Thymus (tissue), 11 donors: ENCODE data around the gene ACAP3. TPM values are rescaled to one million over a fixed set of nuclear protein-coding genes. Genes with fewer than 3 reads are reported as not detected.

Experiments
- DNase-seq, 9 donors: peaks; one replicate each; pipeline ENCODE4 v3.0.0-alpha.2; 2013; ENCODE audit warnings: low spot score in 9 of 9, low read depth in 6 of 9, missing footprints in 1 of 9
- H3K27ac ChIP-seq, 2 donors: one replicate each; pipeline ENCODE4 v1.5.1; 2013; ENCODE audit warnings: control low read depth in 1 of 2, low read depth in 1 of 2, low read length in 1 of 2, mild to moderate bottlenecking in 1 of 2, moderate library complexity in 1 of 2
- H3K27me3 ChIP-seq, 2 donors: one replicate each; pipeline ENCODE4 v1.5.1; 2013; ENCODE audit warnings: low read length in 1 of 2; ENCODE audit not compliant: control insufficient read depth in 2 of 2, insufficient read depth in 1 of 2
- H3K36me3 ChIP-seq, 2 donors: one replicate each; pipeline ENCODE4 v1.5.1; 2013; ENCODE audit warnings: low read length in 1 of 2, mild to moderate bottlenecking in 1 of 2, moderate library complexity in 1 of 2; ENCODE audit not compliant: control insufficient read depth in 2 of 2, insufficient read depth in 2 of 2
- H3K4me1 ChIP-seq, 2 donors: one replicate each; pipeline ENCODE4 v1.5.1; 2013; ENCODE audit warnings: low read length in 2 of 2; ENCODE audit not compliant: control insufficient read depth in 2 of 2, insufficient read depth in 2 of 2
- H3K4me3 ChIP-seq, 2 donors: one replicate each; pipeline ENCODE4 v1.5.1; 2013; ENCODE audit warnings: low read length in 2 of 2, control low read depth in 1 of 2, mild to moderate bottlenecking in 1 of 2
- H3K9me3 ChIP-seq, 2 donors: one replicate each; pipeline ENCODE4 v1.5.1; 2013; ENCODE audit warnings: low read length in 1 of 2, mild to moderate bottlenecking in 1 of 2; ENCODE audit not compliant: control insufficient read depth in 2 of 2, insufficient read depth in 1 of 2
- WGBS: extraction: QIAGEN DNeasy Blood & Tissue Kit; methylation state at CpG from one replicate; pipeline ENCODE4 v1.1.7; 2013; 5-methylcytosine and 5-hydroxymethylcytosine counted together
- polyA plus RNA-seq: library from polyadenylated mRNA; stranded (reverse); fragments of 200-250 nt; gene quantifications from one replicate; pipeline ENCODE4 v1.2.3, GENCODE V29; 2013
- total RNA-seq: library from RNA; stranded (reverse); fragments of 120-200 nt; gene quantifications from one replicate; pipeline ENCODE4 v1.2.4, GENCODE V29; 2013
- donor health status: healthy.

ACAP3 gene
- total and polyA plus RNA-seq, 2 donors = 15.5 to 58.8 TPM

DNA sequence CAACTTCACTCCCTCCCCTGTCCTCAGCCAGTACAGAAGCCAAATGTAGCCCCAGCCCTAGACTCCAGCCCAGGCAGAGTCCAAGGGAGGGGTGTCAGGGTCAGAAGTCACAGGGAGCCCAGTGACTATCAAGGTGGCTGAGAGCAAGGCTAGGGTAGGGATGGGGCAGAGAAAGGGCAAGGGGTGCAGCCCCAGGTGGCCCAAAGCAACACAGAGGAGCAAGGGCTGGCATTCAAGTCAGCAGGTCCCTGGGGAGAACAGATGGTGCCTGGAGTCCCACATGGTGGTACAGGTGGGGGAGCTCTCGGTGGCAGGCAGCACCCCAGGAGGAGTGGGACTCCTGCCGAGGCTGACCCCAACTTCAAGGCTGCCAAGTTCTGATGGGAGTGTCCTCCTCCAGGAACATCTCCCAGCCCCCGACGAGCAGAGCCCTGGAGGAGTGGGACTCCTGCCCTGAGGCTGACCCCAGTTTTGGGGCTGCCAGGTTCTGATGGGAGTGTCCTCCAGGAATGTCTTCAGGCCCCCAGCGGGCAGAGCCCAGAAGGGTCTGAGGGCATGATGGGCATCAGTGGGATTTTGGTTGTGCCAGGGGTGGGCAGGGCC lies 45.2 kb upstream of the ACAP3 start:
- Histone ChIP-seq H3K36me3 (no peaks in the 10 kb centered on the region), H3K4me1 (peaks cover 0 to 12% of the 10 kb centered on the region in 2 donors), H3K27me3 (peaks cover 64 to 74% of the 10 kb centered on the region in 2 donors), H3K27ac (no peak overlapping the region), H3K9me3 (peaks cover 0 to 4% of the 10 kb centered on the region in 2 donors), H3K4me3 (no peak overlapping the region)
- DNase-seq = no peak
- 34% methylated on average over 5 of the region's 5 CpGs for WGBS

DNA sequence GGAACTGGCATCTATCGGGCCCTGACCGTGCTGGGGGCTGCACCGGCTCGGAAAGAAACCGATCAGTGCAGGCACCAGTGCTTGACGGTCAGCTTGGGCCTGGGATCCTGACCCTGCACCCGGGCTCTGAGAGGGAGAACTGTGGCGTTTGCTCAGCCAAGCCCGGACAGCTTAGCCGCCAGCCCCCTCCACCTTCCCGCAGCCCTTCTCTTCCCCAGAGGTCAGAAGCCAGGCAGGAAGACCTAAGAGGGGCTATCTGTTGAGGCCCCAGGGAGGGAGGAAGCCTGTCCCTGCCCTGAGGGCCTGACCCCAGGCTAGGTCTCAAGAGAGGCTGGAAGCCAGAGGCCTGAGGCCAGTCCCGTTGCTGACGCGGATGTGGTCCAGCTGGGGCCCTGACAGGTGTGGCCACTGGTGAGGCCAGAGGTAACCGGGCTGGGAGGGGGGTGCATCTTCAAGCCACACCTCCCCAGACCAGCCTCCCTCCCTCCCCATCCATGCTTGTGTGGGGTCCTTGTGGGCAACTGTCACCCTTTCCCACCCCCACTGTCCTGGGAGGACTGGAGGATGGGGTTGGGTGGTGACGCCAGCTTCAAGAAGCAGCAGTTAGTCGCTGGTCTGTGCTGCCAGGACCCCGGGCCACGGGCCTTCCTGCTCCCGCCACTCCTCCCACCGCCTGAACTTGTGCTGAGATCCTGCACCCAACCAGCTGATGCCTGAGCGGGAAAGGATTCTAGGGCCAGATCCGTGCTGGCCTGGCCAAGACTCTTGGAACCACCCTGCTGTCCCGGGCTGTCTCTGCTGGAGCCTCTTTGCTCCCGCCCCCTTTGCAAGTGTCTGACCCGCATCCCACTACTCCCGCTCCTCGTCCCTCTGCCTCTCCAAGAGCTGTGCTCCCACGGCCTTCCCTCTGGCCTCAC lies 44.0 kb upstream of the ACAP3 start:
- Histone ChIP-seq H3K4me3 (no peak overlapping the region), H3K27me3 (peaks cover 54 to 67% of the 10 kb centered on the region in 2 donors), H3K4me1 (peaks cover 0 to 14% of the 10 kb centered on the region in 2 donors), H3K9me3 (peaks cover 0 to 4% of the 10 kb centered on the region in 2 donors), H3K27ac (no peak overlapping the region), H3K36me3 (no peaks in the 10 kb centered on the region)
- 86% methylated on average over 29 of the region's 29 CpGs for WGBS
- DNase-seq = no peak

DNA sequence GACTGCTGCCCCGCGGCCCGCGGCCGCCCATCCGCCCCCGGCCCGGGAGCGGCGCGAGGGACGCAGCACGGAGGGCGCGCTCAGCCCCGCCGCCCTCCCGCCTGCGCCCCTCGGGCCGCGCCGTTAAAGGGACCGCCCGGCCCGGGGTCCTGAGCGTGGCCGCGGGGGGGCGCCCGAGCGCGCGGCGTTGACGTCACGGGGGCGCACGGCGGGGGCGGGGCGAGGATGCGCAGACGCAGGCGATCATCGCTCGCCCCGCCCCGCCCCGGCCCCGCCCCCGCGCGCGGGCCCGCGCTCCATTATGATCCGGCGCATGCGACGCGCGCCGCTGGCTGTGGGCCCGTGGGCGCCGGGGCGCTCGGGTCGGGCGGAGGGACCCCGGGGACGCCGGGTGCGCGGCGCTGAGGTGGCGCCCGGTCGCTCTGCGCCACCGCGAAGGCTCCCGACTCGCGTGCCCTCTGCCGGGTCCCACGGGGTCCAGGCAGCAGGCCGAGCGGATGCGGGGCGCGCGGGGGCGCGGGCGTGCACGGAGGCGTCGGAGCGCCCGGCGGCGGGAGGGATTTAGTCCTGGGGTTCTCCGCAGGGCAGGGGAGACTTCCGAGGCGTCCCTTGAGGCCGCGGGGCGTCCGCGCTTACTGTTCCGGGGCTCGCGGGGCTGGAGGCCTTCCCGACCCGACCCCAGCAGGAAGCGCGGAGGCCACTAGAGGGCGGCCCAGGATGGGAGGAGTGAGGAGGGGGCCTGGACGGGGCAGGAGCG lies 41.7 kb upstream of the ACAP3 start, which contains the start of gene DVL1:
Gene DVL1 (minus strand): TSS at position 163 of the 757 bp plus-strand sequence. CDS start 353 bp downstream, outside the sequence.
- DNase-seq = peak; percentile 34 to 85 (median 61)
- H3K27me3 ChIP-seq = peaks cover 30 to 44% of the 10 kb centered on the region in 2 donors
- H3K27ac ChIP-seq = peak within 1 kb of the TSS; percentile 47 to 91
- peaks cover 0 to 4% of the 10 kb centered on the region in 2 donors for H3K9me3 ChIP-seq
- H3K36me3 ChIP-seq = no peaks in the 10 kb centered on the region
- H3K4me3 ChIP-seq = peak within 1 kb of the TSS; percentile 49 to 92
- WGBS = under 1% methylated on average over 122 of the region's 122 CpGs
- peaks cover 0 to 14% of the 10 kb centered on the region in 2 donors for H3K4me1 ChIP-seq

DNA sequence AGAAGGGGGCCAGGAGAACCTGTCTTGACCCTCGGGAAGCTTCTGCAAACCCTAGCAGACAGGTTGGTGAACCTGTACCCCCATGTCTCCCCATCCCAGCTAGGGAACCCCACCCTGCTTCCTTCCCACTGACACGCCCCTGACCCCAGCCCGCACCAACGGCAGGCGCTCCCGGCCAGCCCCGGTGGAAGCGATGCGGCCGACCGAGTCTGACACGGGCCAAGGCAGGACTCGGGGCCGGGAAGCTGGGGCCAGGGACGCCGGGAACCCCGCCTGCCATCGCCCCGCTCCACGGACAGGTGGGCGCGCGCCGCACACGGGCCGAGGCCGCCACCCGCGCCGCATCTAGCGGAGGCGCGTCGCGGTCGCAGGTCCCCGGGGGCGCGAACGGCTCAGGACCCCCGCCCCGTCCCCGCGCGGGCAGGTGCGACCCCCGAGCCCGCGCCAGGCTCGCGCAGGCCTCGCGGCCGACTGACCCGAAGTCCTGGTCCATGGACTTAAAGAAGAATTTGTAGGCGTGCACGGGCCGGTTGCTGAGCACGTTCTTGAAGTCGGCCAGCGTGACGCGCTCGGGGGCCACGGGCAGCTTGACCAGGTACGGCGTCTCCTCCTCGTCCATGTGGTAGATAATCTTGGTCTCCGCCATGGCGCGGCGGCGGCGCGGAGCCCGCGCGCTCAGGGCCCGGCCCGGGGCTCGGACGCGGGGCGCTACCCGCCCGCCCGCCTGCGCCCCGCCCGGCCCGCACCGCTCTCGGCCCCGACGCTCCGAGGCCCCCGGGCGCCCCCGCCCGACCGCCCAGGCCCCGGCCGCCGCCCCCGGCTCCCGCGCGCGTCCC lies 40.9 kb upstream of the ACAP3 start:
- H3K36me3 ChIP-seq = no peaks in the 10 kb centered on the region
- 1% methylated on average over 109 of the region's 109 CpGs for WGBS
- H3K9me3 ChIP-seq = peaks cover 0 to 2% of the 10 kb centered on the region in 2 donors
- H3K4me3 ChIP-seq = peak overlapping the region; percentile 49 to 92
- peaks cover 0 to 12% of the 10 kb centered on the region in 2 donors for H3K4me1 ChIP-seq
- DNase-seq = no peak
- H3K27me3 ChIP-seq = peaks cover 22 to 36% of the 10 kb centered on the region in 2 donors
- H3K27ac ChIP-seq = no peak overlapping the region

DNA sequence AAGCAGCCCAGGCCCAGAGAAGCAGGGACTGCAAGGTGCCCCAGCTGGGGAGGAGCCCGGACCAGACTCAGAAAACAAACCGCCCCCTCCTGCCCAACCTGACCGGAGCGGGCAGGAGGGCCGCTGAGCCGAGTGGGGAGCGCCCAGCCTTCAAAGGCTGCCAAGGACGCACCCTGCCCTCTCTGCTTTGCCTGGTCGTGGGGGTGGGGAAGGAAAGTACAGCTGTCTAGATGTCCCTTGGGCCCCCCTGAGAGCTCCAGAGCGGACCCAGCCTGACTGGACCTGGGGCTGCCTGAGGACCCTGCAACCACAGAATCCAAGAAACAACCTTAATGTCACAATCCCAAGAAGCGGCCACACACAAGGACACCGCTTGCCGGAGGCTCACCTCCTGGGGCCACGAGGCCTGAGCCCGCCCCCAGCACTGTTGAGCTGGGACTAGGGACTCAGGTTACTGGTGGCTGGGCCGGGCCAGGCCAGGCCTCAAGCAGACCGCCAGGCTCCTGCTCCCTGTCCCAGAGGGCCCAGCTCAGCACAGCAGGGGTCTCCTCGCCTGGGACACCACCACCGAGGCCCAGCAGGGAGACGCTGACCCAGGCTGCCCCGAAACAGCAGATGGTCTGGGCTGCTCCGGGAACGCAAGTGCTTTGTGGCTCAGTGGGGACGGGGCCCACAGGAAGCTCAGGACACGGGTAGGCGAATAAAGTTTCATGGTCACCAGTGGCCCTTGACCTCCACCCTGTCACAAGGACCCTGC lies 40.1 kb upstream of the ACAP3 start:
- H3K9me3 ChIP-seq = peaks cover 0 to 2% of the 10 kb centered on the region in 2 donors
- H3K4me1 ChIP-seq = peaks cover 0 to 8% of the 10 kb centered on the region in 2 donors
- H3K27me3 ChIP-seq = peaks cover 14 to 28% of the 10 kb centered on the region in 2 donors
- H3K4me3 ChIP-seq = peak overlapping the region; percentile 35 to 92
- DNase-seq = no peak
- no peak overlapping the region for H3K27ac ChIP-seq
- H3K36me3 ChIP-seq = no peaks in the 10 kb centered on the region
- 83% methylated on average over 26 of the region's 26 CpGs for whole genome bisulfite sequencing

DNA sequence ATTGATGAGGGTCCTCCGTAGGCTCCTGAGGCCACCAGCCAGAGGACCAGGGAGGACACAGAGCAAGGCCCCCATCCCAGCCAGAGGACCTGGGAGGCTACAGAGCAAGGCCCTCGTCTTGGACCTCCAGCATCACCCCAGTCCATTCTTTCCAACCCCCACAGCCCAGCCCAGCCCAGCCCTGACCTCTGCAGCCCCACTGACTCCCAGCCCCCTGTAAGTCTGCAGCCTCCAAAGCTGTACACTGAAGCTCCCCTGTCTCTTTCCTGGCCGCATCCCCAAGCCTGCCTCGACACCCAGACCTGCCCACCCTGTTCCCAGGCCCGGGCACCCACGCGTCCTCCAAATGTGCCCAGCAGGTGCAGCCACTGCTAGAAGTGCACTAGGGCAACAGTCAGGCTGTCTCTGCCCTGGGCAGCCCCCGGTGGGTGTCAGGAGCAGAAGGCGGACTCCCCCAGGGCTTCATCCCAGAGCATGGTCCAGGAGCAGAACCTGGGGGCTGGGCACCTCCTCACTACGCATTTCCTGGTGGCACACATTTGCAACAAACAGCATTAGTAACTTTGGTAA lies 39.4 kb upstream of the ACAP3 start:
- H3K4me3 ChIP-seq = no peak overlapping the region
- peaks cover 0 to 8% of the 10 kb centered on the region in 2 donors for H3K4me1 ChIP-seq
- H3K9me3 ChIP-seq = peaks cover 0 to 1% of the 10 kb centered on the region in 2 donors
- H3K27me3 ChIP-seq = peaks cover 7 to 21% of the 10 kb centered on the region in 2 donors
- no peak overlapping the region for H3K27ac ChIP-seq
- no peaks in the 10 kb centered on the region for H3K36me3 ChIP-seq
- no peak for DNase-seq
- 96% methylated on average over 10 of the region's 10 CpGs for WGBS

DNA sequence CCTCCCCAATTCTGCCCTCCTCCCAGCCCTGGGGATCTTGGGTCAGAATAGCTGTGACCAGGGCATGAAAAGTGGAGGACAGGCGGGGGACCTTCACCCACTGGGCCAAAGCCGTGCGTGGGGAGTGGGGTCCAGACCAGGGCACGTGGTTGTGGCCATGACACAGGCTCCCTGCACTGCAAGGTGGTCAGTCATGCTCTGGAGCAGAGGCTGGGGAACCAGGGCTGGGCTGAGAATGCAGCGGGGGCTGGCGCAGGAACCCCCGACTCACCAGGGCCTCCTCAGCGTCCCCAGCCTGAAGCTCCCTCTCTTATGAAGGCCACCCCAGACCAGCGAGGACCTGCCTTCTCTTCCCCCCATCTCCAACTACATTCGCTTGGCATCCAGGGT lies 38.8 kb upstream of the ACAP3 start:
- Histone ChIP-seq H3K27ac (no peak overlapping the region), H3K4me1 (peaks cover 0 to 8% of the 10 kb centered on the region in 2 donors), H3K27me3 (peaks cover under 1 to 15% of the 10 kb centered on the region in 2 donors), H3K36me3 (peaks cover 0 to 3% of the 10 kb centered on the region in 2 donors), H3K9me3 (no peaks in the 10 kb centered on the region), H3K4me3 (no peak overlapping the region)
- DNase-seq = no peak
- WGBS = 98% methylated on average over 10 of the region's 10 CpGs
